Ishikawa (cell line): Measurements from ENCODE around the gene URB1.

Source experiments
- CEBPB ChIP-seq: IDR thresholded peaks from 2 replicates; pipeline ENCODE4 v1.6.1; 2012
- EGR1 ChIP-seq: IDR thresholded peaks from 2 replicates; pipeline ENCODE4 v1.6.1; 2012
- EP300 ChIP-seq: IDR thresholded peaks from 2 replicates; pipeline ENCODE4 v1.6.1; 2012; ENCODE audit warnings: borderline replicate concordance
- FOXM1 ChIP-seq: IDR thresholded peaks from 2 replicates; pipeline ENCODE4 v1.6.1; 2012; ENCODE audit warnings: low read depth, borderline replicate concordance
- RAD21 ChIP-seq: IDR thresholded peaks from 2 replicates; pipeline ENCODE4 v1.6.1; 2012; ENCODE audit warnings: low read depth
- TF ChIP-seq, protein P1 (sequence below): IDR thresholded peaks from 2 replicates; pipeline ENCODE4 v1.6.1; 2012

DNA sequence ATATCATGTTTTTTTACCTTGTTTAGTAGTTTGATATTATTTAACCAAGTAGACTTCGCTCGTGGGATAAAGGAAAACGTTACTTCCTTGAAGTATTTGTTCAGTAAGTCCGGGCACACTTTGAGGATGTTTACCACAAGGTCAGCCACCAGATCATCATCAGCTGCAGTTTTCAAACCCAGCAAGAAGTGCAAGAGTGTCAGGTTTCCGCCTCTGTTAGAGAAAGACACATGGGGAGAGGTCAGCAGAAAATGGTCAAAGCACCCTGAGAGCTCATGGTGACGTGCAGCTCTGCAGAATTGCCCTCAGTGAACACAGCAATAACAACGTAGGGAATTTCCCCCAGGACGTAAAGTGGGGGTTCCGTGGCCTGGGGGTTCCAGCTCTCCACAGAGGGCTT lies 24.4 kb downstream of the URB1 start:
- TF ChIP-seq RAD21, result no peak
- no peak for TF ChIP-seq EP300
- no peak for TF ChIP-seq EGR1
- no peak for TF ChIP-seq CEBPB
- no peak for TF ChIP-seq FOXM1
- TF ChIP-seq, protein P1, sequence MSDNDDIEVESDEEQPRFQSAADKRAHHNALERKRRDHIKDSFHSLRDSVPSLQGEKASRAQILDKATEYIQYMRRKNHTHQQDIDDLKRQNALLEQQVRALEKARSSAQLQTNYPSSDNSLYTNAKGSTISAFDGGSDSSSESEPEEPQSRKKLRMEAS, result no peak
